ENCODE results near the gene SERPINB3. TPM values are rescaled to one million over a fixed set of nuclear protein-coding genes. Genes with fewer than 3 reads are reported as not detected.

SERPINB3 gene
- total and polyA plus RNA-seq, 4 donors = 0.05 TPM; not detected in 3

- H3K9me3 ChIP-seq (ENCODE audit: control insufficient read depth in 4 of 4, low read length in 3 of 4) = peaks cover 3 to 13% (median 9%) of the 10 kb centered on the region in 4 donors
- no peak overlapping the region for H3K9ac ChIP-seq (ENCODE audit: low read depth in 1 of 2, low read length in 2 of 2)
- 76% methylated on average over 4 of the region's 4 CpGs for WGBS
- no peaks in the 10 kb centered on the region for H3K4me1 ChIP-seq (ENCODE audit: control insufficient read depth in 4 of 4, insufficient read depth in 4 of 4, low read length in 3 of 4)
- no peak overlapping the region for H3K27ac ChIP-seq (ENCODE audit: low read depth in 1 of 2, low read length in 2 of 2)
- no peaks in the 10 kb centered on the region for H3K27me3 ChIP-seq (ENCODE audit: control insufficient read depth in 4 of 4, insufficient read depth in 4 of 4, low read length in 3 of 4)
- no peak for TF ChIP-seq RAD21 (IDR thresholded peaks at IDR 0.05)
- TF ChIP-seq JUND (IDR thresholded peaks at IDR 0.05) = no peak
- TF ChIP-seq ZBTB33 (IDR thresholded peaks at IDR 0.05) = no peak
- no peak for TF ChIP-seq MAX (IDR thresholded peaks at IDR 0.05)
- TF ChIP-seq GABPA (IDR thresholded peaks at IDR 0.05 in 1 of 2, conservative IDR thresholded peaks at IDR 0.05 in 1 of 2) = no peak
- no peak for TF ChIP-seq HNF4A (conservative IDR thresholded peaks at IDR 0.05)
- TF ChIP-seq RXRA (IDR thresholded peaks at IDR 0.05) = no peak
- DNase-seq (ENCODE audit: low spot score) = no peak
- peak overlapping the region in 1 of 3 donors; percentile 9 for H3K4me3 ChIP-seq (ENCODE audit: low read depth in 1 of 3, low read length in 3 of 3)
- H3K36me3 ChIP-seq (ENCODE audit: control insufficient read depth in 4 of 4, insufficient read depth in 3 of 4, low read depth in 1 of 4, low read length in 3 of 4) = no peaks in the 10 kb centered on the region
Measured at GRCh38 chr18:63626431-63626830, 35.3 kb downstream of the SERPINB3 start.

- H3K4me1 ChIP-seq (ENCODE audit: control insufficient read depth in 4 of 4, insufficient read depth in 4 of 4, low read length in 3 of 4) = no peaks in the 10 kb centered on the region
- DNase-seq (ENCODE audit: low spot score) = no peak
- 70% methylated on average over 3 of the region's 3 CpGs for WGBS
- TF ChIP-seq RXRA (IDR thresholded peaks at IDR 0.05) = no peak
- no peak for TF ChIP-seq HNF4A (conservative IDR thresholded peaks at IDR 0.05)
- TF ChIP-seq REST (IDR thresholded peaks at IDR 0.05) = no peak
- no peak overlapping the region for H3K27ac ChIP-seq (ENCODE audit: low read depth in 1 of 2, low read length in 2 of 2)
- no peak overlapping the region for H3K4me3 ChIP-seq (ENCODE audit: low read depth in 1 of 3, low read length in 3 of 3)
- no peak overlapping the region for H3K9ac ChIP-seq (ENCODE audit: low read depth in 1 of 2, low read length in 2 of 2)
- peaks cover 3 to 13% (median 9%) of the 10 kb centered on the region in 4 donors for H3K9me3 ChIP-seq (ENCODE audit: control insufficient read depth in 4 of 4, low read length in 3 of 4)
- no peaks in the 10 kb centered on the region for H3K27me3 ChIP-seq (ENCODE audit: control insufficient read depth in 4 of 4, insufficient read depth in 4 of 4, low read length in 3 of 4)
- no peaks in the 10 kb centered on the region for H3K36me3 ChIP-seq (ENCODE audit: control insufficient read depth in 4 of 4, insufficient read depth in 3 of 4, low read depth in 1 of 4, low read length in 3 of 4)
Measured at GRCh38 chr18:63624863-63625262, 36.8 kb downstream of the SERPINB3 start.

GRCh38 chr18:63619661-63620060 lies 42.0 kb downstream of the SERPINB3 start:
- no peak for DNase-seq (ENCODE audit: low spot score)
- Histone ChIP-seq H3K27me3 (ENCODE audit: control insufficient read depth in 4 of 4, insufficient read depth in 4 of 4, low read length in 3 of 4) (no peaks in the 10 kb centered on the region), H3K9ac (ENCODE audit: low read depth in 1 of 2, low read length in 2 of 2) (no peak overlapping the region), H3K9me3 (ENCODE audit: control insufficient read depth in 4 of 4, low read length in 3 of 4) (peaks cover 0 to 4% (median 3%) of the 10 kb centered on the region in 4 donors), H3K4me3 (ENCODE audit: low read depth in 1 of 3, low read length in 3 of 3) (no peak overlapping the region), H3K4me1 (ENCODE audit: control insufficient read depth in 4 of 4, insufficient read depth in 4 of 4, low read length in 3 of 4) (no peaks in the 10 kb centered on the region), H3K36me3 (ENCODE audit: control insufficient read depth in 4 of 4, insufficient read depth in 3 of 4, low read depth in 1 of 4, low read length in 3 of 4) (no peaks in the 10 kb centered on the region), H3K27ac (ENCODE audit: low read depth in 1 of 2, low read length in 2 of 2) (no peak overlapping the region)
- TF ChIP-seq HNF4A (conservative IDR thresholded peaks at IDR 0.05) = no peak
- no peak for TF ChIP-seq SP1 (IDR thresholded peaks at IDR 0.05)
- no peak for TF ChIP-seq FOXA2 (IDR thresholded peaks at IDR 0.05)
- TF ChIP-seq NR2F2 (IDR thresholded peaks at IDR 0.05) = no peak
- WGBS = 65% methylated on average over 3 of the region's 3 CpGs

Data from liver (tissue), 9 donors.